Neural progenitor cell (in vitro differentiated cells): ENCODE results near the gene SCN3A. TPM values are rescaled to one million over a fixed set of nuclear protein-coding genes. Genes with fewer than 3 reads are reported as not detected.

Experiments
- DNase-seq: peaks from one replicate; pipeline ENCODE4 v3.0.0-alpha.2; 2016; ENCODE audit warnings: low spot score
- H2AFZ ChIP-seq: fragments of 200-600 bp; sonication (generic); replicated peaks from 2 replicates; pipeline ENCODE4 v1.6.1; 2016; ENCODE audit warnings: antibody characterized with exemption
- H3F3A ChIP-seq: fragments of 200-600 bp; sonication (generic); 2 replicates; pipeline ENCODE4 v1.6.1; 2016; ENCODE audit warnings: antibody characterized with exemption, low read depth
- H3K27ac ChIP-seq: fragments of 200-600 bp; sonication (generic); 2 replicates; pipeline ENCODE4 v1.5.1; 2016; ENCODE audit warnings: mild to moderate bottlenecking
- H3K27me3 ChIP-seq: fragments of 200-600 bp; sonication (generic); 2 replicates; pipeline ENCODE4 v1.6.1; 2016; ENCODE audit warnings: mild to moderate bottlenecking, moderate library complexity
- H3K36me3 ChIP-seq: fragments of 200-600 bp; sonication (generic); 2 replicates; pipeline ENCODE4 v1.5.1; 2016
- H3K4me1 ChIP-seq: fragments of 200-600 bp; sonication (generic); 2 replicates; pipeline ENCODE4 v1.6.1; 2016; ENCODE audit warnings: mixed run types
- H3K4me2 ChIP-seq: fragments of 200-600 bp; sonication (generic); 2 replicates; pipeline ENCODE4 v1.6.1; 2016
- H3K4me3 ChIP-seq: fragments of 200-600 bp; sonication (generic); 2 replicates; pipeline ENCODE4 v1.5.1; 2016
- H3K79me2 ChIP-seq: fragments of 200-600 bp; sonication (generic); 2 replicates; pipeline ENCODE4 v1.6.1; 2016; ENCODE audit warnings: low read depth
- H3K9ac ChIP-seq: fragments of 200-600 bp; sonication (generic); 2 replicates; pipeline ENCODE4 v1.6.1; 2016
- H3K9me3 ChIP-seq: fragments of 200-600 bp; sonication (generic); 2 replicates; pipeline ENCODE4 v1.5.1; 2016; ENCODE audit warnings: low read depth
- H4K20me1 ChIP-seq: fragments of 200-600 bp; sonication (generic); 2 replicates; pipeline ENCODE4 v1.6.1; 2016; ENCODE audit warnings: low read depth
- H3K27ac Mint-ChIP-seq: 3 replicates; pipeline ENCODE4 v1.8.0; 2021; ENCODE audit warnings: mixed read lengths
- H3K27me3 Mint-ChIP-seq: 2 replicates; pipeline ENCODE4 v1.8.0; 2022; ENCODE audit warnings: low read depth, mild to moderate bottlenecking, inconsistent platforms, moderate library complexity, mixed read lengths; ENCODE audit not compliant: insufficient read depth
- H3K36me3 Mint-ChIP-seq: 3 replicates; pipeline ENCODE4 v1.8.0; 2021; ENCODE audit warnings: mixed read lengths
- H3K4me1 Mint-ChIP-seq: 3 replicates; pipeline ENCODE4 v1.8.0; 2021; ENCODE audit warnings: mixed read lengths
- H3K4me3 Mint-ChIP-seq: 3 replicates; pipeline ENCODE4 v1.8.0; 2021; ENCODE audit warnings: mild to moderate bottlenecking, moderate library complexity, mixed read lengths
- H3K9me3 Mint-ChIP-seq: 3 replicates; pipeline ENCODE4 v1.8.0; 2020; ENCODE audit warnings: mixed read lengths
- CTCF ChIP-seq: fragments of 200-600 bp; sonication (generic); IDR thresholded peaks from 2 replicates; pipeline ENCODE4 v1.5.1; 2017; ENCODE audit warnings: antibody characterized with exemption, mild to moderate bottlenecking
- EZH2 ChIP-seq: fragments of 200-600 bp; sonication (generic); IDR thresholded peaks from 2 replicates; pipeline ENCODE4 v1.6.1; 2017; ENCODE audit warnings: antibody characterized with exemption, mild to moderate bottlenecking, moderate library complexity
- EZH2phosphoT487 ChIP-seq: fragments of 200-600 bp; sonication (generic); IDR thresholded peaks from 2 replicates; pipeline ENCODE4 v1.6.1; 2017; ENCODE audit warnings: antibody characterized with exemption
- total RNA-seq: library from RNA; depleted of rRNA; stranded (reverse); fragments of >200 nt; gene quantifications from 2 replicates; pipeline ENCODE4 v1.2.3, GENCODE V29; 2015; ENCODE audit warnings: low replicate concordance

The SCN3A gene
- total RNA-seq, 1 donor from 2014 or later, result not detected

- TF ChIP-seq CTCF, result no peak
- TF ChIP-seq EZH2phosphoT487, result no peak
- TF ChIP-seq EZH2, result no peak
- H3K9me3 ChIP-seq, result peaks cover 8% of the 10 kb centered on the region
- no peak overlapping the region for H3K4me2 ChIP-seq
- no peak overlapping the region for H3K4me3 ChIP-seq
- no peaks in the 10 kb centered on the region for H3F3A ChIP-seq
- no peak for DNase-seq
- Mint-ChIP-seq H3K9me3 (peaks cover 25% of the 10 kb centered on the region), H3K4me1 (peaks cover 1% of the 10 kb centered on the region), H3K27ac (no peak overlapping the region), H3K36me3 (peaks cover 3% of the 10 kb centered on the region), H3K4me3 (no peak overlapping the region), H3K27me3 (no peaks in the 10 kb centered on the region)
- H4K20me1 ChIP-seq, result no peaks in the 10 kb centered on the region
- peaks cover 5% of the 10 kb centered on the region for H3K4me1 ChIP-seq
- H3K27ac ChIP-seq, result no peak overlapping the region
- no peaks in the 10 kb centered on the region for H3K36me3 ChIP-seq
- H3K9ac ChIP-seq, result no peak overlapping the region
- H2AFZ ChIP-seq, result no peak overlapping the region
- no peaks in the 10 kb centered on the region for H3K27me3 ChIP-seq
- H3K79me2 ChIP-seq, result no peaks in the 10 kb centered on the region
These were observed 124.9 kb downstream of the SCN3A start for GRCh38 chr2:165078913-165079312.

GRCh38 chr2:165074884-165075283, 129.0 kb downstream of the SCN3A start:
- H3K4me3 Mint-ChIP-seq, result no peak overlapping the region
- Histone ChIP-seq H4K20me1 (no peaks in the 10 kb centered on the region), H3K79me2 (no peaks in the 10 kb centered on the region), H3K27me3 (no peaks in the 10 kb centered on the region), H2AFZ (no peak overlapping the region), H3K9ac (no peak overlapping the region), H3K4me3 (no peak overlapping the region), H3K27ac (no peak overlapping the region), H3F3A (no peaks in the 10 kb centered on the region), H3K36me3 (no peaks in the 10 kb centered on the region), H3K4me1 (peaks cover 8% of the 10 kb centered on the region), H3K9me3 (no peaks in the 10 kb centered on the region), H3K4me2 (no peak overlapping the region)
- DNase-seq, result no peak
- H3K27ac Mint-ChIP-seq, result no peak overlapping the region
- H3K4me1 Mint-ChIP-seq, result peaks cover 12% of the 10 kb centered on the region
- H3K27me3 Mint-ChIP-seq, result peaks cover 2% of the 10 kb centered on the region
- peaks cover 21% of the 10 kb centered on the region for H3K9me3 Mint-ChIP-seq
- no peak for TF ChIP-seq CTCF
- no peak for TF ChIP-seq EZH2phosphoT487
- TF ChIP-seq EZH2, result no peak
- H3K36me3 Mint-ChIP-seq, result peaks cover 7% of the 10 kb centered on the region

GRCh38 chr2:165074323-165074722, 129.5 kb downstream of the SCN3A start:
- no peak for DNase-seq
- Histone ChIP-seq H3K4me2 (no peak overlapping the region), H2AFZ (no peak overlapping the region), H3F3A (peaks cover 2% of the 10 kb centered on the region), H3K9ac (no peak overlapping the region), H3K27ac (no peak overlapping the region), H3K4me1 (peaks cover 14% of the 10 kb centered on the region), H3K36me3 (no peaks in the 10 kb centered on the region), H3K4me3 (no peak overlapping the region), H3K27me3 (no peaks in the 10 kb centered on the region), H3K9me3 (no peaks in the 10 kb centered on the region), H3K79me2 (no peaks in the 10 kb centered on the region), H4K20me1 (no peaks in the 10 kb centered on the region)
- no peak overlapping the region for H3K4me3 Mint-ChIP-seq
- TF ChIP-seq EZH2phosphoT487 (no peak), CTCF (no peak), EZH2 (no peak)
- peaks cover 18% of the 10 kb centered on the region for H3K4me1 Mint-ChIP-seq
- H3K27me3 Mint-ChIP-seq, result peaks cover 2% of the 10 kb centered on the region
- H3K27ac Mint-ChIP-seq, result peak overlapping the region; percentile 63
- H3K9me3 Mint-ChIP-seq, result peaks cover 21% of the 10 kb centered on the region
- H3K36me3 Mint-ChIP-seq, result peaks cover 7% of the 10 kb centered on the region
